ENCODE measurements around the gene PAPPA. TPM values are rescaled to one million over a fixed set of nuclear protein-coding genes. Genes with fewer than 3 reads are reported as not detected.

The PAPPA gene
- total RNA-seq, 1 donor from 2014 or later = 172 TPM

DNA sequence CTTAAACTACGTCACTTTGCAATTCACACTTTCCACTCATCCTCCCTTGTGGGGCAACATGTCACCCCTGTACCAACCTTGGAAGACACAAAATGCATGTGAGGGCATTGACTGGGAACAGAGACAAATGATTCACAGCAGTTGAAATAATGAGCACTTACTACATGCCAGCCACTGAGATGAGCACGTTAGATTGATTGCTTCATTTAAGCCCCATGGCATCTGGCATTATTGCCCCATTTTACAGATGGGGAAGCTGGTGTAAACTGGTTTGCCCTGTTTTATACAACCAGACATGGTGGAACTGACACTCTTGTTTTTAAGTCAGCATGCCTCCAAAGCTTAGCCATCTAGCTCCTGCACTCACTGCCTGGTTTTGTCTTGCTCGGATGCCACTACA lies 204.7 kb downstream of the PAPPA start:
- H3K9ac ChIP-seq (ENCODE audit: low read length) = no peak overlapping the region
- H3K9me3 Mint-ChIP-seq (ENCODE audit: unreplicated experiment) = no peaks in the 10 kb centered on the region
- H3K27ac ChIP-seq (ENCODE audit: low read depth, low read length) = no peak overlapping the region

GRCh38 chr9:116360016-116360415 lies 206.4 kb downstream of the PAPPA start:
- DNase-seq (ENCODE audit: low read depth) = no peak
- Mint-ChIP-seq H3K4me1 (ENCODE audit: low read depth, unreplicated experiment) (peaks cover 6% of the 10 kb centered on the region), H3K27ac (ENCODE audit: unreplicated experiment) (no peak overlapping the region), H3K4me3 (ENCODE audit: unreplicated experiment) (no peak overlapping the region), H3K9me3 (ENCODE audit: unreplicated experiment) (no peaks in the 10 kb centered on the region), H3K36me3 (ENCODE audit: low read depth, unreplicated experiment) (peaks cover 73% of the 10 kb centered on the region), H3K27me3 (ENCODE audit: low read depth, unreplicated experiment) (no peaks in the 10 kb centered on the region)
- Histone ChIP-seq H3K79me2 (ENCODE audit: insufficient read depth, low read length) (no peaks in the 10 kb centered on the region), H3K4me3 (ENCODE audit: insufficient read depth, low read depth, low read length) (no peak overlapping the region), H3K9me3 (ENCODE audit: insufficient read depth, low read depth, low read length) (no peaks in the 10 kb centered on the region), H3K4me1 (ENCODE audit: insufficient read depth, low read length) (peaks cover 7% of the 10 kb centered on the region), H3K27ac (ENCODE audit: low read depth, low read length) (no peak overlapping the region), H3K36me3 (ENCODE audit: insufficient read depth, low read length) (peaks cover 2% of the 10 kb centered on the region), H2AFZ (ENCODE audit: low read depth, low read length) (no peak overlapping the region), H3K9ac (ENCODE audit: low read length) (no peak overlapping the region), H4K20me1 (ENCODE audit: insufficient read depth, low read length) (peaks cover 6% of the 10 kb centered on the region), H3K27me3 (ENCODE audit: insufficient read depth, low read length) (peaks cover 2% of the 10 kb centered on the region), H3K4me2 (ENCODE audit: low read length) (no peak overlapping the region)
- TF ChIP-seq EZH2 (IDR thresholded peaks at IDR 0.05; ENCODE audit: insufficient read depth, low read length) = no peak
- TF ChIP-seq, protein P1, sequence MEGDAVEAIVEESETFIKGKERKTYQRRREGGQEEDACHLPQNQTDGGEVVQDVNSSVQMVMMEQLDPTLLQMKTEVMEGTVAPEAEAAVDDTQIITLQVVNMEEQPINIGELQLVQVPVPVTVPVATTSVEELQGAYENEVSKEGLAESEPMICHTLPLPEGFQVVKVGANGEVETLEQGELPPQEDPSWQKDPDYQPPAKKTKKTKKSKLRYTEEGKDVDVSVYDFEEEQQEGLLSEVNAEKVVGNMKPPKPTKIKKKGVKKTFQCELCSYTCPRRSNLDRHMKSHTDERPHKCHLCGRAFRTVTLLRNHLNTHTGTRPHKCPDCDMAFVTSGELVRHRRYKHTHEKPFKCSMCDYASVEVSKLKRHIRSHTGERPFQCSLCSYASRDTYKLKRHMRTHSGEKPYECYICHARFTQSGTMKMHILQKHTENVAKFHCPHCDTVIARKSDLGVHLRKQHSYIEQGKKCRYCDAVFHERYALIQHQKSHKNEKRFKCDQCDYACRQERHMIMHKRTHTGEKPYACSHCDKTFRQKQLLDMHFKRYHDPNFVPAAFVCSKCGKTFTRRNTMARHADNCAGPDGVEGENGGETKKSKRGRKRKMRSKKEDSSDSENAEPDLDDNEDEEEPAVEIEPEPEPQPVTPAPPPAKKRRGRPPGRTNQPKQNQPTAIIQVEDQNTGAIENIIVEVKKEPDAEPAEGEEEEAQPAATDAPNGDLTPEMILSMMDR (IDR thresholded peaks at IDR 0.05; ENCODE audit: insufficient read depth, low read depth, low read length) = no peak
- FAIRE-seq = no peak

More for the DNA sequence above, 204.7 kb downstream of the PAPPA start:
- Histone ChIP-seq H3K79me2 (ENCODE audit: insufficient read depth, low read length) (no peaks in the 10 kb centered on the region), H3K4me1 (ENCODE audit: insufficient read depth, low read length) (peaks cover 4% of the 10 kb centered on the region), H3K4me2 (ENCODE audit: low read length) (no peak overlapping the region), H3K4me3 (ENCODE audit: insufficient read depth, low read depth, low read length) (no peak overlapping the region), H4K20me1 (ENCODE audit: insufficient read depth, low read length) (peaks cover 6% of the 10 kb centered on the region), H3K36me3 (ENCODE audit: insufficient read depth, low read length) (peaks cover 2% of the 10 kb centered on the region), H3K27me3 (ENCODE audit: insufficient read depth, low read length) (peaks cover 2% of the 10 kb centered on the region), H2AFZ (ENCODE audit: low read depth, low read length) (no peak overlapping the region), H3K9me3 (ENCODE audit: insufficient read depth, low read depth, low read length) (no peaks in the 10 kb centered on the region)
- H3K27me3 Mint-ChIP-seq (ENCODE audit: low read depth, unreplicated experiment) = peaks cover 1% of the 10 kb centered on the region
- FAIRE-seq = no peak
- H3K4me3 Mint-ChIP-seq (ENCODE audit: unreplicated experiment) = no peak overlapping the region
- no peak for TF ChIP-seq EZH2 (IDR thresholded peaks at IDR 0.05; ENCODE audit: insufficient read depth, low read length)
- TF ChIP-seq, protein P1 (IDR thresholded peaks at IDR 0.05; ENCODE audit: insufficient read depth, low read depth, low read length) = no peak
- DNase-seq (ENCODE audit: low read depth) = no peak
- peaks cover 10% of the 10 kb centered on the region for H3K4me1 Mint-ChIP-seq (ENCODE audit: low read depth, unreplicated experiment)
- peak overlapping the region; percentile 51 for H3K27ac Mint-ChIP-seq (ENCODE audit: unreplicated experiment)
- H3K36me3 Mint-ChIP-seq (ENCODE audit: low read depth, unreplicated experiment) = peaks cover 76% of the 10 kb centered on the region

GRCh38 chr9:116360989-116361388 lies 207.4 kb downstream of the PAPPA start:
- no peak for DNase-seq (ENCODE audit: low read depth)
- no peaks in the 10 kb centered on the region for H3K9me3 ChIP-seq (ENCODE audit: insufficient read depth, low read depth, low read length)
- H3K9me3 Mint-ChIP-seq (ENCODE audit: unreplicated experiment) = no peaks in the 10 kb centered on the region
- H3K4me1 Mint-ChIP-seq (ENCODE audit: low read depth, unreplicated experiment) = no peaks in the 10 kb centered on the region
- H3K27ac Mint-ChIP-seq (ENCODE audit: unreplicated experiment) = no peak overlapping the region
- H3K36me3 ChIP-seq (ENCODE audit: insufficient read depth, low read length) = peaks cover 2% of the 10 kb centered on the region
- no peak overlapping the region for H3K9ac ChIP-seq (ENCODE audit: low read length)
- no peak overlapping the region for H2AFZ ChIP-seq (ENCODE audit: low read depth, low read length)
- no peak overlapping the region for H3K4me3 ChIP-seq (ENCODE audit: insufficient read depth, low read depth, low read length)
- peaks cover 63% of the 10 kb centered on the region for H3K36me3 Mint-ChIP-seq (ENCODE audit: low read depth, unreplicated experiment)
- H3K27me3 Mint-ChIP-seq (ENCODE audit: low read depth, unreplicated experiment) = no peaks in the 10 kb centered on the region
- TF ChIP-seq EZH2 (IDR thresholded peaks at IDR 0.05; ENCODE audit: insufficient read depth, low read length) = no peak
- TF ChIP-seq, protein P1 (IDR thresholded peaks at IDR 0.05; ENCODE audit: insufficient read depth, low read depth, low read length) = no peak
- no peaks in the 10 kb centered on the region for H3K79me2 ChIP-seq (ENCODE audit: insufficient read depth, low read length)
- FAIRE-seq = no peak
- H4K20me1 ChIP-seq (ENCODE audit: insufficient read depth, low read length) = peaks cover 6% of the 10 kb centered on the region
- peaks cover 2% of the 10 kb centered on the region for H3K27me3 ChIP-seq (ENCODE audit: insufficient read depth, low read length)
- no peak overlapping the region for H3K4me3 Mint-ChIP-seq (ENCODE audit: unreplicated experiment)
- H3K4me2 ChIP-seq (ENCODE audit: low read length) = no peak overlapping the region
- peaks cover 8% of the 10 kb centered on the region for H3K4me1 ChIP-seq (ENCODE audit: insufficient read depth, low read length)
- no peak overlapping the region for H3K27ac ChIP-seq (ENCODE audit: low read depth, low read length)
